ENCODE measurements around the gene DCAF11.

The DCAF11 gene

GRCh38 chr14:24165785-24166184 is 51.2 kb downstream of the DCAF11 start:
- no peak for DNase-seq

GRCh38 chr14:24167469-24168114 is 53.0 kb downstream of the DCAF11 start:
- DNase-seq, result peak in 1 of 2 experiments; percentile 28

GRCh38 chr14:24171422-24172260 is 57.1 kb downstream of the DCAF11 start, which contains the start of gene REC8:
REC8 (plus strand) TSS chr14:24172080; CDS start chr14:24172553, 473 bp downstream.
- peak; percentile 63 to 82 for DNase-seq

- DNase-seq, result no peak
These were observed 57.8 kb downstream of the DCAF11 start for GRCh38 chr14:24172261-24172860.

- DNase-seq, result no peak
These were observed 58.3 kb downstream of the DCAF11 start for GRCh38 chr14:24172871-24173281.

Data from NCI-H1930 (cell line).